Measurements from ENCODE around the gene BICDL1. TPM values are rescaled to one million over a fixed set of nuclear protein-coding genes. Genes with fewer than 3 reads are reported as not detected.
A peak's percentile ranks its signal among the peaks of the same experiment; 100 is the strongest.

Gene BICDL1
- total RNA-seq, 1 experiment from 2014 or later, result 2.4 TPM

DNA sequence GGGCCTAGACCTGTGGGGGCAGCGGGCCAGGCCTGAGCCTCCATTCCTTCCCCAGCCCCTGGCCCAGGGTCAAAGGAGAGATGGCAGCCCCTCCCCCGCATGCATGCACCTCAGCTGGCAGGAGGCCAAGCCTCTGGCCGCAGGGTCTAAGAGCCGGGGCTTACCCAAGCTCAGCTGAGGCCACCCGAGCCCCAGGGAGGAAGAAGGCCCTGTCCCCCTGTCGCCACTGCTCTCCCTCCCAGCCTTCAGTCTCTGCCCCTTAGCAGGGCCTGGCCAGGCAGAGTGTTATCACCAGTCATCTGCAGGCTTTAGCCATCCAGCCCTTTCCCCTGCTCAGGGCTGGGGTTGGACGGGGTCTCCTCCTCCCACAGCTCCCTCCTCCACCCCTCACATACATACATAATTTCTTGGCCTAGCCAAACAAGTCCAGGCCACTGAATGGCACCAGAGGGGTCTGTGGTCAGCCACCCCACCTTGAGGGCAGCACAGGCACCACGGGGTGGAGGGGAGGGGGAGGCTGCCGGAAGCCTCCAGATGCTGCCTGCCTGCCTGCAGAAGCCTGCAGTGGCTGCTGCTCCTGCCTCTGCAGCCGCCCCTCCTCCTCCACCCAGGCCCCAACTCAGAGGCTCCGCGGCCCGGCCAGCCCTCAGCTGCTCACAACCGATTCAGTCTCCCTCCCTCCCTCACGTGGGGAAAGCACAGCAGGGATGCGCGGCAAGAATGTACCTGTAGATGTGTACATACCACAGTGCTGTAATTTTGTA lies 104.7 kb downstream of the BICDL1 start:
- H3K27me3 ChIP-seq (replicated peaks; ENCODE audit: insufficient read depth, low read depth, low read length, poor library complexity), result no peaks in the 10 kb centered on the region
- CTCF ChIA-PET, result no interaction called here
- intact Hi-C loops (cut with micrococcal nuclease; ENCODE audit: unreplicated experiment), result no loop called here
- TF ChIP-seq EZH2 (IDR thresholded peaks at IDR 0.05; ENCODE audit: borderline replicate concordance, low read depth, low read length, poor library complexity, severe bottlenecking), result no peak
- TF ChIP-seq, protein P1, sequence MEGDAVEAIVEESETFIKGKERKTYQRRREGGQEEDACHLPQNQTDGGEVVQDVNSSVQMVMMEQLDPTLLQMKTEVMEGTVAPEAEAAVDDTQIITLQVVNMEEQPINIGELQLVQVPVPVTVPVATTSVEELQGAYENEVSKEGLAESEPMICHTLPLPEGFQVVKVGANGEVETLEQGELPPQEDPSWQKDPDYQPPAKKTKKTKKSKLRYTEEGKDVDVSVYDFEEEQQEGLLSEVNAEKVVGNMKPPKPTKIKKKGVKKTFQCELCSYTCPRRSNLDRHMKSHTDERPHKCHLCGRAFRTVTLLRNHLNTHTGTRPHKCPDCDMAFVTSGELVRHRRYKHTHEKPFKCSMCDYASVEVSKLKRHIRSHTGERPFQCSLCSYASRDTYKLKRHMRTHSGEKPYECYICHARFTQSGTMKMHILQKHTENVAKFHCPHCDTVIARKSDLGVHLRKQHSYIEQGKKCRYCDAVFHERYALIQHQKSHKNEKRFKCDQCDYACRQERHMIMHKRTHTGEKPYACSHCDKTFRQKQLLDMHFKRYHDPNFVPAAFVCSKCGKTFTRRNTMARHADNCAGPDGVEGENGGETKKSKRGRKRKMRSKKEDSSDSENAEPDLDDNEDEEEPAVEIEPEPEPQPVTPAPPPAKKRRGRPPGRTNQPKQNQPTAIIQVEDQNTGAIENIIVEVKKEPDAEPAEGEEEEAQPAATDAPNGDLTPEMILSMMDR (conservative IDR thresholded peaks at IDR 0.05; ENCODE audit: low read depth, low read length), result no peak
- POLR2A ChIA-PET (ENCODE audit: low non-redundant PET), result no interaction called here
- H3K9me3 ChIP-seq (ENCODE audit: low read depth, low read length, poor library complexity, severe bottlenecking), result no peaks in the 10 kb centered on the region
- peaks cover 23% of the 10 kb centered on the region for H3K4me1 ChIP-seq (ENCODE audit: insufficient read depth, low read length, poor library complexity, severe bottlenecking)
- no peak overlapping the region for H3K27ac ChIP-seq (ENCODE audit: low read depth, low read length, poor library complexity, severe bottlenecking)
- H3K36me3 ChIP-seq (ENCODE audit: insufficient read depth, low read length, poor library complexity, severe bottlenecking), result peaks cover 4% of the 10 kb centered on the region
- no TSS peak for BruUV-seq (replicated peaks)
- H3K4me3 ChIP-seq (ENCODE audit: low read depth, low read length, poor library complexity, severe bottlenecking), result no peak overlapping the region
- no peak for DNase-seq (ENCODE audit: low spot score)

DNA sequence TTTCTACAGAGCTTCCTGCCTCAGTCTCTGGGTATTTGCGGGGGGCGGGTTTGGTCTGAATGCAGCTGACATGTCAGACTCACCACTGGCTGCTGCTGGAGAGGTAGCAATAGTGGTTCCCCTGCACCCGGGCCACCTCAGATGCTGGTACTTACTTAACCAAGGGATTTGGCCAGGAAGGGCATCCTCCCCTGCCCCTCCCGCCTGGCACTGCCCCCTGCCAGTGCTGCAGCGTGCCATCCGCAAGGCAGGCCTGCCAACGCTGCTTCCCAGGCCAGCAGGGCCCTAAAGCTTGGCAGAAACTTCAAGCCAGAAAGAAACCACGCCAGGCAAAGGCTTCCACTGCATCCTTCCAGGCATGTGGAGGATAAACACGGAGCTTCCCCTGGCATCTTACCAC lies 105.4 kb downstream of the BICDL1 start:
- no peak for DNase-seq (ENCODE audit: low spot score)
- BruUV-seq (replicated peaks), result no TSS peak
- POLR2A ChIA-PET (ENCODE audit: low non-redundant PET), result no interaction called here

DNA sequence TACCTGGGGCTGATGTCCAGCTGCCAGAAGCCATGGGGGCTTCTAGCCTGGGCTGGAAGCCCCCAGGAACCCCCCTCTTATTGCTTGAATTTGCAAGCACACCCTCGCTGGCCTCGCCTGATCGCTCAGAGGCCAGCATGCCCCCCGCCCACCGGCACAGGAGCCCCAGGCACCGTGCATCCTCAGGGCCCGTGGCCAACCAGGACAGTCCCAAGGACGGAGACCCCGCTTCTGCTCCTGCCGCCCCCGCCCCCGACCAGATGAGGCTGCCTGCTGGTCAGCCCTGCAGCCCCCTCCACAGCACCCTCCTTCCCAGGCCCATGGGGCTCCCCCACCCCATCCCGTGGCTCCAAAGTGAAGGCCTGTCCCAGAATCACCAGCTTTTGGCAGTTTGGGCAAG lies 106.3 kb downstream of the BICDL1 start:
- no peak for DNase-seq (ENCODE audit: low spot score)
- CTCF ChIA-PET, result no interaction called here
- POLR2A ChIA-PET (ENCODE audit: low non-redundant PET), result no interaction called here
- H3K36me3 ChIP-seq (ENCODE audit: insufficient read depth, low read length, poor library complexity, severe bottlenecking), result peaks cover 7% of the 10 kb centered on the region
- peaks cover 15% of the 10 kb centered on the region for H3K4me1 ChIP-seq (ENCODE audit: insufficient read depth, low read length, poor library complexity, severe bottlenecking)
- no peaks in the 10 kb centered on the region for H3K27me3 ChIP-seq (replicated peaks; ENCODE audit: insufficient read depth, low read depth, low read length, poor library complexity)
- no peak overlapping the region for H3K27ac ChIP-seq (ENCODE audit: low read depth, low read length, poor library complexity, severe bottlenecking)
- no peak overlapping the region for H3K4me3 ChIP-seq (ENCODE audit: low read depth, low read length, poor library complexity, severe bottlenecking)
- intact Hi-C loops (cut with micrococcal nuclease; ENCODE audit: unreplicated experiment), result no loop called here
- no peak for TF ChIP-seq EZH2 (IDR thresholded peaks at IDR 0.05; ENCODE audit: borderline replicate concordance, low read depth, low read length, poor library complexity, severe bottlenecking)
- no TSS peak for BruUV-seq (replicated peaks)
- H3K9me3 ChIP-seq (ENCODE audit: low read depth, low read length, poor library complexity, severe bottlenecking), result no peaks in the 10 kb centered on the region

More for the DNA sequence above, 105.4 kb downstream of the BICDL1 start:
- H3K9me3 ChIP-seq (ENCODE audit: low read depth, low read length, poor library complexity, severe bottlenecking), result no peaks in the 10 kb centered on the region
- TF ChIP-seq EZH2 (IDR thresholded peaks at IDR 0.05; ENCODE audit: borderline replicate concordance, low read depth, low read length, poor library complexity, severe bottlenecking), result no peak
- TF ChIP-seq, protein P1 (conservative IDR thresholded peaks at IDR 0.05; ENCODE audit: low read depth, low read length), result no peak
- H3K36me3 ChIP-seq (ENCODE audit: insufficient read depth, low read length, poor library complexity, severe bottlenecking), result peaks cover 4% of the 10 kb centered on the region
- H3K27ac ChIP-seq (ENCODE audit: low read depth, low read length, poor library complexity, severe bottlenecking), result no peak overlapping the region
- H3K4me1 ChIP-seq (ENCODE audit: insufficient read depth, low read length, poor library complexity, severe bottlenecking), result peaks cover 23% of the 10 kb centered on the region
- intact Hi-C loops (cut with micrococcal nuclease; ENCODE audit: unreplicated experiment), result no loop called here
- no peaks in the 10 kb centered on the region for H3K27me3 ChIP-seq (replicated peaks; ENCODE audit: insufficient read depth, low read depth, low read length, poor library complexity)
- no peak overlapping the region for H3K4me3 ChIP-seq (ENCODE audit: low read depth, low read length, poor library complexity, severe bottlenecking)
- CTCF ChIA-PET, result no interaction called here

DNA sequence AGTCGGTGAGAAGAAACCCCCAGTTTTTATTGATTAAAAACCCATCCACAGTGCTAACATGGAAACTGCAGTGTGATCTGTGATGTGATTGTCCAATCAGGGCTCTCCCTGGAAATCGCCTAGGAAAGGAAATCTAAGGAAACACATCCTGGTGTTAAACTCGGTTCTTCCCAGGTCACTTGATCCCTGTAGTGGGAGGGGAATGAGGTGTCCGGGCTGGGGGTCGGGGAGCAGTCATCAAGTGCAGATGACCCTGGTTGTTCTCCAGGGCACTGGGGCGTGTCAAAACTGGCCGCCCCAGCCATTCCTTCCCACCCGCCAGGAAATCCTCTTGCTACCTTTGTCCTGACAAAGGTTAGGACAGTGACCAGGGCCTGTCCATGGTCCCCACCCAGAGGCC lies 106.7 kb downstream of the BICDL1 start:
- BruUV-seq (replicated peaks), result TSS peak; percentile 54
- intact Hi-C loops (cut with micrococcal nuclease; ENCODE audit: unreplicated experiment), result no loop called here
- peaks cover 7% of the 10 kb centered on the region for H3K36me3 ChIP-seq (ENCODE audit: insufficient read depth, low read length, poor library complexity, severe bottlenecking)
- H3K4me1 ChIP-seq (ENCODE audit: insufficient read depth, low read length, poor library complexity, severe bottlenecking), result peaks cover 11% of the 10 kb centered on the region
- DNase-seq (ENCODE audit: low spot score), result no peak
- no peaks in the 10 kb centered on the region for H3K27me3 ChIP-seq (replicated peaks; ENCODE audit: insufficient read depth, low read depth, low read length, poor library complexity)
- CTCF ChIA-PET, result no interaction called here
- TF ChIP-seq EZH2 (IDR thresholded peaks at IDR 0.05; ENCODE audit: borderline replicate concordance, low read depth, low read length, poor library complexity, severe bottlenecking), result no peak
- TF ChIP-seq, protein P1 (conservative IDR thresholded peaks at IDR 0.05; ENCODE audit: low read depth, low read length), result no peak
- POLR2A ChIA-PET (ENCODE audit: low non-redundant PET), result no interaction called here
- H3K9me3 ChIP-seq (ENCODE audit: low read depth, low read length, poor library complexity, severe bottlenecking), result no peaks in the 10 kb centered on the region
- no peak overlapping the region for H3K4me3 ChIP-seq (ENCODE audit: low read depth, low read length, poor library complexity, severe bottlenecking)
- no peak overlapping the region for H3K27ac ChIP-seq (ENCODE audit: low read depth, low read length, poor library complexity, severe bottlenecking)

Measured in A673 (cell line).